NCI-H748 (cell line): Measurements from ENCODE around the gene HRH2.

Experiments
- DNase-seq: peaks from one replicate; lab custom pipeline; 2025; ENCODE audit not compliant: unreplicated experiment; lab: John Stamatoyannopoulos, UW

The HRH2 gene

DNA sequence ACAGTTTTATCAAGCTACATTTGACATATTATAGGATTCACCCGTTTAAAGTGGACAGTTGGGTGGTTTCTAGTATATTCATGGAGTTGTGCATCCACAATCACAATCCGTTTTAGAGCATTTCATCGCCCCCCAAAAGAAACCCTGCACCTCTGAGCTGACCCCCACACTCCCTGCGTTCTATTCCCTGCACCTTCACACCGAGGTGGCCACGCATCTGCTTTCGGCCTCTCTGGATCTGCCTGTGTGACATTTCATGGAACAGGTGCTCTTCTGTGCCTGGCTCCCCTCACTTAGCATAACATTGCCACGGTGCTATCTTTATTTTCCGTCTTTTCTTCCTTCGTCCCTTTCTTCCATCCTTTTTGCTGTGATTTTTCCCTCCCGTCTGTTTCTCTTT is 32.7 kb downstream of the HRH2 start:
- no peak for DNase-seq

DNA sequence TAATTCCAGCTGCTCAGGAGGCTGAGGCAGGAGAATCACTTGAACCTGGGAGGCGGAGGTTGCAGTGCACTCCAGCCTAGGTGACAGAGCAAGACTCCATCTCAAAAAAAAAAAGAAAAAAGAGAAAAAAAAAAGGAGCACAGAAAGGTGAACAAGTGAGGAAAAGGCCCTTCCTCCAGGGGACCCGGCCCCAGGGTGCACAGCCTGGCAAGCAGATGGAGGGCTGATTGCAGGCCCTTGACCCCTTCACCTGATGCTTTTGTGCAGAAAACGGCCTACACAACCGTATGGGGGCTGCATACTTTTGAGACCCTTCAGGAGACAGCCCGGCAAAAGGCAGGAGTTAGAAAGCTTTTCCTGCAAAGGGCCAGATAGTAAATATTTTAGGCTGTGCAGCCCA is 33.9 kb downstream of the HRH2 start:
- no peak for DNase-seq

DNA sequence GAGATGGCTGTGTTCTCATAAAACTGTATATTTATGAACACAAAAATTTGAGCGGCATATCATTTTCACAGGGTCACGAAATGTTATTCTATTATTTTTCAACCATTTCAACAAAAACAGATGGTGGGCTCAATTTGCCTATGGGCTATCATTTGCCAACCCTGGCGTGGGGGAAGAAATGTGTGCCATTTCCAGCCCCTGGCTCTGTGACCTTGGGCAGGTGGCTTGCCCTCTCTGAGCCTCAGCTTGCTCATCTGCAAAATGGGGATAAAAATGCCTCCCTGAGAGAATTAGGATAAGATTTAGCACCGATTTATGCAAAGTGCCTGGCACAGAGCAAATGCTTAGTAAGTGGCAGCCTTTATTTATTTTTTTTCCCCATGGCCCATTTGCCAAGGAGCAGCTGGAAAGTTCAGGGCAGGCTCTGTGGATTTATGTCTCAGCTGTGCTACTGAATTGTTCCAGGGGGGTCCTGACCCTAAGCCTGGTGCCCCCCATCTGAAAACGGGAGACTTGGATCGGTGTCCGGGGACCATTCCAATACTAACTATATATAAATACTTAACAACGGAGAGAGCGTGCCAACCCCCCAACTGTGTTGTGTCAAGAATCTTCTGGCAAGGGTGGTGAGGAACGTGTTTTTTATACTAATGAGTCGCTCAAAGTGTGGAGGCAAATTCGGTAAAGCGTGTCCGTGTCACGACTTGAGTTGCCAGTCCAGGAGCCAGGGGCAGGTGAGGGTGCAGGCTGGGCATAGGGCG is 34.5 kb downstream of the HRH2 start:
- DNase-seq, result no peak

DNA sequence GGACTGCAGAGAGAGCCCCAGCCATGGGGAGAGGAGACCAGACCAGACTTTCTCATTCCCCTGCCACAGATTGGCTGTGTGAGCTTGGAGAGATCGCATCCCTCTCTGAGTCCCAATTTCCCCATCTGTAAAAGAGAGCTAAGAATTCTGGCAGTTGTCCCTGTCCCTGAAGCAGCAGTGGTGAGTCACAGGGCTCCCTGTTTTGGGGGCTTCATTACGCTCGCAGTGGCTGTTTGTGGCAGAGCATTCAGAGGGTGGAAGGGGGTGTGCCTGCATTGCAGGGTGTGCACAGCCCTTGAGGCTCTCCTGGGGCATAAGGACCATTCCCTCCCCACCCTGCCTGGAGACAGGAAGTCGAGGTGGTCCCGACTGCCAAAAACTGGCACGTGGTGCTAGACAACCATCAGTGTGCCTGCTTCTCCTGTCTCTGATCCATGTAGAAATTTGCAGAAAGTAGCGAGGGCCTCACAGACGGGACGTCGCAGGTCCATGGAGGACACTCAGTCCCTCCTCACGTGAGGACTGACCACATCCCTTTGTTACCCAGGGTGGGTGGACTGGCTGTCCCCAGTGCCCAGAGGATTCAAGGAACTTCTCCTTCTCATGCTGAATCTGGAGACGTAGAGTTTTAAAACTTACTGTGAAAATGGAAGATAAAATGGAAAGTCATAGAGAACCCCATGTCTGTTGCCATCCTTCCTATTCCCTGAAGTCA is 35.3 kb downstream of the HRH2 start:
- DNase-seq, result no peak

DNA sequence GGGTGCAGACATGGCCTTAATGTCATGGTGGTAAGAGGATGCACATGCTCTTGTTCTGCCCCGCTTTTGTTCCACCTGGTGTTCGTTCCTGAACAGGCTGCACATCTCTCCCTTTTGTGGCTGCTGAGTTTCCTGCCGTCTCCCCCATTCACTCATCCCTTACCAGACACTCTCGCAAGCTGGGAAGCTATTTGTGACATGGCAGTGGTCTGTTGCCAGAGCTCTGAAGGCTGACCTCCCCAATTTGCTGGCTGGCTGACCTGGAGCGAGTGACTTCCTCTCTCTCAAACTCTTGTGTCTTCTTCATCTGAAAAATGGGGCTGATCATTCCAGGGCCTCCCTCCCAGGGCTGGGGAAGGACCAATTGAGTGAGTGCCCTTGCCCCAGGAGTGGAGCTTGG is 35.9 kb downstream of the HRH2 start:
- DNase-seq, result no peak

DNA sequence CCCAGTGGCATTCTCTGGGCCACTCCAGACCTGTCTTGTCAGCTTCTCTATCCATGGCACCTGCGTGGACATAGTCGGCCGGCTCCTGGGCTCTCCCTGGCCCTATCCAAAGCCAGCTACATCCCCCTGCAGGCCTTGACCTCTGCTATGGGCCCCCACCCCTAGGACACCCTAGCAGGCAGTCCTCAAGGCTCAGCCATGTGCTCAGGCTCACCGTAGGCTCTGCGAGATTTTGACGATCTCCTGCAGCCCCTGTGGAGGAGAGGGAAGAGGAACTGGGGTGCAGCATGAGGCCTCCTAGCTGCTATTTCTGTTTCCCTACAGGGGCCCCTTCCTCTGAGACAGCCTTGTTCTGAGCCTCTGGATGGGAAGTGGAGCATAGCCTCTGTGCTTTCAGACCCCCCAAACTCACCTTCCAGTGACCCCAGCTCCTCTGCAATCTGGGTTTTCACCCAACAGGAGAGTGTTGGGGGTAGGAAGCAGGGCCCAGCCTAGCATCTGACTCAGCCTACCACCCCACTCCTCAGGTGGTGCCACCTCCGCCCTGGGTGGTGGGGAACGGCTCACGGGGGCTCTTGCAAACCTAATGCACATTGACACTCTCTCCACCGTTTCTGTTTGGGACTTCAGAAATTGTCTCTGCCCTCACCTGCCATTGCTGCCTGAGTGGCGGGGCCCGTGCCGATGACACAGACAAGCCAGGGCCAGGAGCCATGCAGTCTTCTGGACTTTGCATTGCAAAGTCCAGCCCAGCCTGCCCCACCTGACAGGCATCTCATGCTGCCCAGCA is 36.7 kb downstream of the HRH2 start:
- no peak for DNase-seq

DNA sequence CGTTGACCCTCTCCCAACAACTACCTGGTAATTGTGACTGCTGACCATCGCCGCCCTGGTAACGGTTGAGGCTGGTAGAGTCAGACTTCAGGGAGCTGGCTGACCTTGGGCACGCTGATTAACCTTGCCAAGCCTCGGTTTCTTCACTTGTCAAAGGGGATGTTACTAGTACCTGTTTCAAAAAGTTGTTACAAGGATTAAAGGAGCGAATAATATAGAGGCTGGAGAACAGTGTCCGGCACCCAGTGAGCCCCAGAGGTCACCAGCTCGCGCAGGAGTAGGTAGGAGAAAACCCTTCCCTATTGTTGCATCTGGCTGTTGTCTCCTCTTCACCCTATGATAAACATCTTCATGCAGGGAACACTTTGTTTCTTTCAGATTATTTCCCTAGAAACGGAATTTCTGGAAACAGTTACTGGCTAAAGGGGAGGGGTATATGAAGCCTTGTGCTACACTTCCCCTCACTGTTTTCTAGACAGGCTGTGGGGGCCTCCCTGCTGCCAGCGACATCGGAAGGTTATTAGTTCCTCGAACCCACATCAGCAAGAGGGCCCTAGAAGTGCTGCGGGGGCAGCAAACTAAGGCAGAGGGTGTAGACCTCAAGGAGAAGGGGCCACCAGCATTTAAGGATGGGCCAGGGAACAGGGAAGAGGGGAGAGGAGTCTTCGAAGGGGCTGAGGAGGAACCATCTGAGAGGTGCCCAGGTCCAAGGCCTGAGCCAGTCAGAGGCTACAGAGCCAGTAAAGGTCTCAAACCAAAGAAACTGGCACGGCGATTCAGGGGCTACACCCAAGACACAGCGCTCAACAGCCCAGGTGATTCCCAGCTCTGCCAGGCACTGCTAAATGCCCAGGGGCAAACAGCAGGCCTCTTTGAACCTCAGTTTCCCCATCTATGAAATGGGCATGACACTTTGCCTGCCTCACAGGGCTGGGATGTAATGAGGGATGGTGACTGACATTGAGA is 37.6 kb downstream of the HRH2 start:
- DNase-seq, result no peak

DNA sequence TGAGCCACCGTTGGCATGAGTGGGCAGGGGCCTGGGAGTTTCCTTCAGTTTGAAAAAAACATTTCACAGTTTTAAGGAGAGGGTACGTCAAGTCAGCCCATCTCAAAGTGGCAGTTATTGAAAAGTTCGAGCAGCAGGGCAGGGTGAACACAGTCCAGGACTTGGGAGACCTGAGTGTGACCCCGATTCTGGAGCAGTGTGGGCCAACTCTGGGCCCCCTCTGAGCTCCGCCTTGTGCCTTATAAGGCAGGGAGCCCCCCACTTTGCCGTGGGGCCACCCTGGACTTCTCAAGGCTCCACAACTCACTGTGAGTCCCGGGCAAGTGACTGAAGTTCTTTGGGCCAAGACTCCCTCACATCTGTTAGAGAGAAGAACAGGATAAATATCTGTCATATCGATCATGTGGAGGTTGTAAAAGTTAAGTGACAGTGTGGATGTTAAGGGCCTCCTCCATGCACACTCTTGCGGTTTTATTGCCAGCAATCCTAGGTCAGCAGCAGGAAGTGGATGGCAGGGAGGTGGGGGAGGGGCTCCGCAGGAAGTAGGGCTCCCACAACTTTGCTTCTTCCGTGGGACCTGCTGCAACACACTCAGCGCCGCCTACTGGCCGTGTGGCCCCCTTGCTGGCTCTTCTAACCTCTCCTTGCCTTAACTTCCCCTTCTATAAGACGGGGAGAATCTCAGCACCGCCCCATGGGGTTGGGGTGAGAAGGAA is 38.4 kb downstream of the HRH2 start:
- peak; percentile 56 for DNase-seq

DNA sequence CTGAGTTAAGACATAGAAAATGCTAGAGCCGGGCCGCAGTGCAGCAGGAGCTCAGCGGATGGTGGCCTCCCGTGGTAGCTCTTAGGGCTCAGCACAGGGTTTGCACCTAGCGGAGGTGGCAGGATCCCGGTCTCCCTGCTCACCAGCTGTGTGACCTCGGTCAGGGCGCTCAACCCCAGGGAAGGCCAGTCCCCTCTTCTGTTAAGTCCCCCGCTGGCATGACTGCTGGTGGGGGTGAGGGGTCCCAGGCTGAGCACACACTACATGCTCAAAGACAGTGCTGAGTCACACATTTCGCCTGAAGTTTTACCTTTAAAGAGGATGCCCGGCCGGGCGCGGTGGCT is 39.0 kb downstream of the HRH2 start:
- no peak for DNase-seq

DNA sequence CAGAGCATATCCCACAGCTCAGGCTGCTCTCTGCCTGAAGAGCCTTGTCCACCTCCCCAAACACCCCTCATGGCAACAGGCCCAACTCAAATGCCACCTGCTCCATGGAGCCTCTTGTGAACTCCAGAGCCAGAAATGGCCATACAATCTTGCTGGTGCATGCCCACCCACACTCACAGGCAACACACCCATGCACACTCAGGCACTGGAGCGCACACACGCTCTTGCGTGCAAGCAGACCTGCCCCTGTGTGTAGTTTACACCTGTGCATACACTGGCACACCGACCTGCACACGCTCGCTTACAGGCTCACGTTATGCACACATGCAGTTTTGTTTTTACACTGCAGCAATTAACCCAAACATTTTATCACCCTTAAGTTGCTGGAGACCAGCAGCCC is 40.0 kb downstream of the HRH2 start:
- DNase-seq, result no peak

DNA sequence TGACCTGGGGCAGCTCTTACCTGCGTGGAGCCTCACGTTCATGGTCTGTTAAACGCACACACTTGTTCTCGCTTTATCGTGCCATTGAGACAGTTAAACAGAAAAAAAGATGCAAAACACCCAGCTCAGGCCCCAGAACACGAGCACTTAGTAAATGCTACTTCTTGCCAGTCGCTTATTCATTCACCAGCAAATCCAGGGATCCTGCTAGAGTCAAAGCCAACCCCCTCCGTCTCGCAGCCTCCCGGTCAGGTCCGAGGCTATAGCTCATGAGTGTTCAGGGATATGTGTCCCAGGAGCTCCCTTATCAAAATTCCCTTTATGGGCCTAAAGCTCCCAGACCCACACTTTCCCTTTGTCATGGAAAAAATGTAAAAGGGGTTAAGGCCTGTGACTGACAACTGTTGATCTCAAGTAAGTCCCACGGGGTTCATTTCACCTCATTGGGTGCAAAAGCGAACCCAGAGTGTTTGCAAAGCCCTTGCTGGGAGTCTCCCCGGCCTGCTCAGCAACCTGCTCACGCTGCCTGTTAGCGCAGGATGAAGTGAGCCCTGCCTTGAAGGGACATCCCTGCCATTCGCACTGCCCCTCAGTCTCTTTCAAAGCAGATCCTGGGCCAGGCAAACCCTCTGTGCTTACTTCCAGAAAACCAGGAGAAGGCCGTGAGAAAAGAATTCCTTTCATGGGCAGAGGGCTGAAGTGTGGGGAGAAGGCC is 40.7 kb downstream of the HRH2 start:
- no peak for DNase-seq

DNA sequence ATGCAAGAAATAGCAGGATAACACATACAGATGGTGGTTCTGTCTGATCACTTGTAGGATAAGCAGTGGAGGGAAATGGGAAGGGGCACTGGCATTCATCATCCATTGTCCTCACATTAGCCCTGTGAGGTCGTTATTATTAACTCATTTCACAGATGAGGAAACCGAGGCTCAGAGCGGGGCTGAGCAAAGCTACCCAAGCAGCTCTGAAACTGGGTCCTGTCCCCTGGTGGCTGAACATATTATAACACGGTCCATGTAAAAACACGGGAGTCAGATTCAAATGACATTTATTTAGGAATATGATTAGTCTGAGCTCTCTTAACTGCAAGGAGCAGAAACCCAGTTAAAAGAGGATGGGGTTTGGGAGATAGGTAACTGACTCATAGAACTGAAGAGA is 43.1 kb downstream of the HRH2 start:
- DNase-seq, result no peak

DNA sequence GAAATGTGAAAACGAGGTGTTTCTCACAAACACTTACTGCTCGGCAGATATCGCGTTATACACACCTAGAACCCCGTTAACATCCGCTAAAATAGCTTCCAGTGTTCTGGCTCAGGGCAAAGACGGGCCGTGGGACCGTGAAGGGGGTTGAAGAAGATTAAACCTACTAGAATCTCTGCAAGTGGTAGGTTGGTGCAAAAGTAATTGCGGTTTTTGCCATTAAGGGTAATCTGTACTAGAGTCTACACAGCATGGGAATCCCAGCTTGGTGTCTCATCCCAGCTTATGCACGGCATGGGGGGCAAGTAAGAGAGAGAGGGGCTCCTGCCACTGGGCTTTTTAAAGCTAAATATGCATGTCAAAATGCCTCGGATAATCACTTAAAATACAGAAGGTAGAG is 43.9 kb downstream of the HRH2 start:
- no peak for DNase-seq

DNA sequence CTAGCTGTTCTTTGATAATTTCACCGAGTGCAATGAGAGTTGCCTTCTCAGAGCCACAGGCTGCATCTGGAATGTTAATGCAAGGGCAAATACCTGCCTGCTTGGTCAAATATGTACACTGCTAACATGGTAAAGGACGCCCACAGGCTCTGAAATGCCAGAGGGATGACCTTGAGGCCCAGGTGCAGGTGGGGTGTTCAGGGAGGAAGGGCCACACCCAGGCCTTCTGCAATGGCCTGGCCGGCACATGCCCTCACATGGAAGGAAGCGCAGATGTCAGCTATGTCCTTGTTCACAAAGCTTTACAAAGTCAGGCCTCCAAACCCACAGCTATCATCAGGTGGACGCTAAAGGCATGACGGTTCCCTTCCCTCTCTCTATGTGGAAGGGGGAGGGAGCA is 48.6 kb downstream of the HRH2 start:
- DNase-seq, result peak; percentile 42

DNA sequence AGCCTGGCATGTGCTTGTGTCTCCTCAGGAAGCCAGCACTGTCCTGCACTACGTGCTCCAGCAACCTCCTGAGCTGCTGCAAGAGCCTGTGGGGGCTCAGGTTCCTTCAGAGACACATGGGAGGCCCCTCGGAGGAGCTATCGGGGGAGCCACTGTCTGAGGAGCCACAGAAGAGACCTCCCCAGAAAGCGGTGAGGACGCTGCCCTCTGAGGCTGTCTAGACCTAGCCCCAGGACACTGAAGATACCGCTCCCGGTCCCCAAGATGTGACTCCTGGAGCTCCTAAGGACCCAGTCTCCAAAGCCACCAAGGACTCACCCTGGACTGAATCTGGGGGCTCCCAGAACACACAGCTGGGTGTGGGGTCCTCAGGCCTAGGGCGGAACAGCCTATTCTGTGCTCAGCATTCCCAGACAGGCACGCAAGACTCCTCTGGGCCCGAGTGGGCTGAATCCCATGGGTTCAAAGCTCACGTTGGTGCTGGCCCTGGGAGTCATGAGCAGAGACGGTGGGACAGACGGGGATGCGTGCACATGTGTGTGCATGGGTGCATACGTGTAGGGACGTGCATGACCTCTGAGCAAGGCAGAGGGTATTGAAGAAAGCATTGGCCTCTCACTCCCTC is 50.0 kb downstream of the HRH2 start:
- no peak for DNase-seq

DNA sequence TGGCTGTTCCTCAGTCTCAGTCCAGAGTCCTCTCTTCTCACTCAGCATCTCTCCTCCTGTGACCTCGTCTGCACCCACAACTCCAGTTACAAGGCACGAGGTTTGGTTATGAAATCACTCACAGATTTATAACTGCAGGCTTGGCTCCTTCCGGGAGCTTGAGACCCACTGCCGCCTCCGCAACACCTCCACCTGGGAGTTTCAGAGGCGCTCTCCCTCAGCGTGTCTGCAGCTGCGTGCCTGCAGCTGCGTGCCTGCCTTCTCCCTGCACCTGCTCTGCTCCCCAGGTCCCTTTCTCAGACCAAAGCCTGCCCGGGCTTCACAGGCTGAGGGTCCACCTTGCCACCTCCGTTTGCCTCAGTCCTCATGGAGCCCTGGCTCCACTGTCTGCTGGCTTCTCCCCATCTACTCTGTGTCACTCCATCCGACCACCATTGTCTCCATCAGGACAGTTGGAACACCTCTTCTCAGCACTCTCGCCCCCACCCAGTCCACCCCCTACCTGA is 51.5 kb downstream of the HRH2 start:
- no peak for DNase-seq

DNA sequence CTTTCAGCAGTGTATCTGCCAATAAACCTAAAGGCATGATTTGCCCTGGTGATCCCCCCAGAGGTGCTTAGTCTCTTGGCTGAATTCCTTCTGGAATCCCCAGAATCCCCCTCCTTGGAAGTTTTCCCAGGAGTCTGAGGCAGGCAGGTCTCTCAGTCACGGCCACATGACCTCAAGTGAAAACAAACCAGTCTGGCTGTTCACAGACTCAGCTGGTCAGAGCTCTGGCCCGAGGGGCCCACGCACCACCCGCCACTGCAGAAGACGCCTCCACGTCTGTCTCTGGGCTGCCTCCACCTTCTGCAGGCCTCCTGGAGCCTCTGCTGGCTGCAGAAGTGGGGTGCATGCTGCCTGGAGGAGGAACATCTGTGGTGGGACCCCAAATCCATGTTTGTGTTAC is 52.5 kb downstream of the HRH2 start:
- DNase-seq, result no peak

DNA sequence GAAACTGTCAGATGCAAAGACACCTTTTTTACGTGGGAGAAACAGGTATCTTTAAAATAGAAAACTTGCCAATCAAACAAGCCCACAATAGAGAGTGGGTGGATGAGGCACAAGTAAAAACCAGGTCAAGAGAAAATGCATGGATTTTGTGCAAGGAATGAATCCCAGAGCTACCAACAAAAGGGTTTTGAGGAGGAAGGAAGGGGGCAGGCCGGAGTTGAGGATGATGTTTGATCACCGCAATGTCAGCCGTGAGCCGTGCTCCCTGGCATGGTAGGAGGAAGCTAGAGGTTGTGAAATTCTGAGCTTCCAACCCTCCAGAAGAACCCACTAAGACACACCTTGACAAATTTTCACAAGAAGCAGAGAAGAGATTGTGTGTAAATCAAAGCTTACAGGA is 53.2 kb downstream of the HRH2 start:
- DNase-seq, result no peak
